Activated naive CD8-positive, alpha-beta T cell (primary cell): ENCODE data around the gene SLC38A8.

Experiments
- H3K27ac Mint-ChIP-seq: one replicate; pipeline ENCODE4 v1.8.0; 2021; ENCODE audit warnings: mixed read lengths
- H3K27me3 Mint-ChIP-seq: one replicate; pipeline ENCODE4 v1.8.0; 2021; ENCODE audit warnings: mixed read lengths
- H3K36me3 Mint-ChIP-seq: one replicate; pipeline ENCODE4 v1.8.0; 2021; ENCODE audit warnings: mixed read lengths
- H3K4me1 Mint-ChIP-seq: one replicate; pipeline ENCODE4 v1.8.0; 2021; ENCODE audit warnings: low read depth, mixed read lengths
- H3K4me3 Mint-ChIP-seq: one replicate; pipeline ENCODE4 v1.8.0; 2021; ENCODE audit warnings: mild to moderate bottlenecking, mixed read lengths
- H3K9me3 Mint-ChIP-seq: one replicate; pipeline ENCODE4 v1.8.0; 2021; ENCODE audit warnings: low read depth, mixed read lengths

Gene SLC38A8

GRCh38 chr16:84014570-84015327 is 27.8 kb downstream of the SLC38A8 start:
- H3K4me1 Mint-ChIP-seq, result peaks cover 3% of the 10 kb centered on the region
- no peaks in the 10 kb centered on the region for H3K36me3 Mint-ChIP-seq
- H3K27ac Mint-ChIP-seq, result no peak overlapping the region
- no peaks in the 10 kb centered on the region for H3K9me3 Mint-ChIP-seq
- H3K27me3 Mint-ChIP-seq, result peaks cover 1% of the 10 kb centered on the region
- peak overlapping the region; percentile 17 for H3K4me3 Mint-ChIP-seq

GRCh38 chr16:84013787-84014569 is 28.6 kb downstream of the SLC38A8 start:
- Mint-ChIP-seq H3K4me1 (peaks cover 3% of the 10 kb centered on the region), H3K27ac (no peak overlapping the region), H3K9me3 (no peaks in the 10 kb centered on the region), H3K27me3 (no peaks in the 10 kb centered on the region), H3K4me3 (peak overlapping the region; percentile 17), H3K36me3 (no peaks in the 10 kb centered on the region)

GRCh38 chr16:84009282-84009681 is 33.3 kb downstream of the SLC38A8 start:
- H3K9me3 Mint-ChIP-seq, result no peaks in the 10 kb centered on the region
- H3K4me1 Mint-ChIP-seq, result no peaks in the 10 kb centered on the region
- H3K27me3 Mint-ChIP-seq, result no peaks in the 10 kb centered on the region
- no peaks in the 10 kb centered on the region for H3K36me3 Mint-ChIP-seq
- no peak overlapping the region for H3K4me3 Mint-ChIP-seq
- H3K27ac Mint-ChIP-seq, result no peak overlapping the region

- H3K27ac Mint-ChIP-seq, result no peak overlapping the region
- H3K9me3 Mint-ChIP-seq, result no peaks in the 10 kb centered on the region
- H3K4me1 Mint-ChIP-seq, result no peaks in the 10 kb centered on the region
- no peaks in the 10 kb centered on the region for H3K36me3 Mint-ChIP-seq
- H3K4me3 Mint-ChIP-seq, result no peak overlapping the region
- H3K27me3 Mint-ChIP-seq, result no peaks in the 10 kb centered on the region
These were observed 34.6 kb downstream of the SLC38A8 start for GRCh38 chr16:84007965-84008364.

DNA sequence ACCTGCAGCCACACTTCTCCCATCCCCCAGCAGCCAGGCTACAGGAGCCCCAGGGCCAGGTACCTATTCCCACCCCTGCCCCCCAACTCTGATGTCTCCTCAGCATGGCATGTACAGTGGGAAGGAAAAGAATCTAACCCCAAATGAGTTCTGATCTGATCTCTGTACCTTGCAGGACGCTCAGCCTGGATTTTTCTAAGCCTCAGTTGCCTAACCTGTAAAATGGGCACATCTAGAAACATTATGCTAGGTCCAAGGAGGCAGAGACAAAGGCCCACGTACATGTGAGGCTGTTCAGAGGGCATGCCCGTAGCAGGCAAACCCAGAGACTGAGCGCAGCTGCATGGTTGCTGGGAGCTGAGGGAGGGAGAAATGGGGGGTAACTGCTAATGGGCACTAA is 35.1 kb downstream of the SLC38A8 start:
- H3K9me3 Mint-ChIP-seq, result no peaks in the 10 kb centered on the region

GRCh38 chr16:84005391-84005790 is 37.2 kb downstream of the SLC38A8 start:
- no peaks in the 10 kb centered on the region for H3K9me3 Mint-ChIP-seq
- H3K27ac Mint-ChIP-seq, result no peak overlapping the region
- no peaks in the 10 kb centered on the region for H3K36me3 Mint-ChIP-seq
- H3K4me3 Mint-ChIP-seq, result no peak overlapping the region
- no peaks in the 10 kb centered on the region for H3K27me3 Mint-ChIP-seq
- no peaks in the 10 kb centered on the region for H3K4me1 Mint-ChIP-seq

More for the DNA sequence above, 35.1 kb downstream of the SLC38A8 start:
- H3K27me3 Mint-ChIP-seq, result no peaks in the 10 kb centered on the region
- no peak overlapping the region for H3K4me3 Mint-ChIP-seq
- H3K4me1 Mint-ChIP-seq, result no peaks in the 10 kb centered on the region
- H3K27ac Mint-ChIP-seq, result no peak overlapping the region
- no peaks in the 10 kb centered on the region for H3K36me3 Mint-ChIP-seq

- no peak overlapping the region for H3K4me3 Mint-ChIP-seq
- H3K27me3 Mint-ChIP-seq, result no peaks in the 10 kb centered on the region
- no peaks in the 10 kb centered on the region for H3K4me1 Mint-ChIP-seq
- H3K36me3 Mint-ChIP-seq, result no peaks in the 10 kb centered on the region
- no peak overlapping the region for H3K27ac Mint-ChIP-seq
- H3K9me3 Mint-ChIP-seq, result no peaks in the 10 kb centered on the region
These were observed 38.2 kb downstream of the SLC38A8 start for GRCh38 chr16:84004442-84004841.

DNA sequence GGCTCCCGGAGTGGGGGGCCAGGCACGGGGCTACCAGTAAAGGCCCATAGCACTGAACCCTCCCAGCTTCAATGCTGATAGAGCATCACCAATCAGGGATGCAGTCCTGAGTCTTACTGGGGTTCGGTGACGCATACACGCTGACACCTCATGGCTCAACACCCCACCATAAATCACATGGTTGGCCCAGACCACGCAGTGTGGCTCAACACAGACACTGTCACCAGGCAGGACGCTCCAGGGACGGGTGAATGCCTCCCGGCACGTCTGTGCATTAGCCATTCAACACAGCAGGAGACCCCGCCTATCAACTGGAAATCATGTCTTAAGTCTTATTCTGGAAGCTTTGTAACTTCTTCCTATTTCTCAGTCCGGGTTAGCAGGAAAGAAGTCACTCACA is 39.6 kb downstream of the SLC38A8 start:
- H3K27ac Mint-ChIP-seq, result no peak overlapping the region
- H3K9me3 Mint-ChIP-seq, result no peaks in the 10 kb centered on the region
- H3K4me3 Mint-ChIP-seq, result no peak overlapping the region

GRCh38 chr16:84001726-84002125 is 40.9 kb downstream of the SLC38A8 start:
- Mint-ChIP-seq H3K36me3 (no peaks in the 10 kb centered on the region), H3K27ac (no peak overlapping the region), H3K4me3 (no peak overlapping the region), H3K27me3 (peaks cover 2% of the 10 kb centered on the region), H3K4me1 (no peaks in the 10 kb centered on the region), H3K9me3 (no peaks in the 10 kb centered on the region)

More for the DNA sequence above, 39.6 kb downstream of the SLC38A8 start:
- Mint-ChIP-seq H3K4me1 (no peaks in the 10 kb centered on the region), H3K36me3 (no peaks in the 10 kb centered on the region), H3K27me3 (peaks cover 2% of the 10 kb centered on the region)

GRCh38 chr16:84000989-84001642 is 41.5 kb downstream of the SLC38A8 start:
- Mint-ChIP-seq H3K27me3 (peaks cover 6% of the 10 kb centered on the region), H3K4me3 (no peak overlapping the region), H3K4me1 (no peaks in the 10 kb centered on the region), H3K9me3 (no peaks in the 10 kb centered on the region), H3K36me3 (no peaks in the 10 kb centered on the region), H3K27ac (no peak overlapping the region)

DNA sequence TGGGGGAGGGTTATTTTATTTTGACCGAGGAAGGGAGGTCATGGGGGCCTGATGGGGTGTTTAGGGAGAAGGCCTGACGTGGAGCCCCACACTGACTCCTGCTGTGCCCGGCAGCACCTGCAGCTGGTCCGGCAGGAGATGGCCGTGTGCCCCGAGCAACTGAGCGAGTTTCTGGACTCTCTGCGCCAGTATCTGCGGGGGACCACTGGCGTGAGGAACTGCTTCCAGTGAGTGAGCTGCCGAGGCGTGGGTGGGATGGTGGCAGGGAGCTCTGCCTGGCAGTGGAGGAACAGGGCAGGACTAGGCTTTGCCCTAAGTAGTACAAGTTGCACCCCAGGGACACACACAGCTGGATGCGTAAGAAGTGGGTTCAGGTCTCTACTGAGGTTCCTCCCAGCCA is 44.5 kb downstream of the SLC38A8 start:
- Mint-ChIP-seq H3K4me3 (no peak overlapping the region), H3K9me3 (no peaks in the 10 kb centered on the region), H3K27ac (no peak overlapping the region), H3K36me3 (no peaks in the 10 kb centered on the region), H3K27me3 (peaks cover 10% of the 10 kb centered on the region), H3K4me1 (peaks cover 2% of the 10 kb centered on the region)

GRCh38 chr16:83996481-83997252 is 45.9 kb downstream of the SLC38A8 start:
- no peak overlapping the region for H3K4me3 Mint-ChIP-seq
- H3K27me3 Mint-ChIP-seq, result peaks cover 13% of the 10 kb centered on the region
- no peak overlapping the region for H3K27ac Mint-ChIP-seq
- no peaks in the 10 kb centered on the region for H3K9me3 Mint-ChIP-seq
- no peaks in the 10 kb centered on the region for H3K36me3 Mint-ChIP-seq
- peaks cover 2% of the 10 kb centered on the region for H3K4me1 Mint-ChIP-seq

- Mint-ChIP-seq H3K4me1 (peaks cover 2% of the 10 kb centered on the region), H3K27ac (no peak overlapping the region), H3K36me3 (no peaks in the 10 kb centered on the region), H3K9me3 (no peaks in the 10 kb centered on the region), H3K27me3 (peaks cover 13% of the 10 kb centered on the region), H3K4me3 (no peak overlapping the region)
These were observed 46.8 kb downstream of the SLC38A8 start for GRCh38 chr16:83995754-83996153.

DNA sequence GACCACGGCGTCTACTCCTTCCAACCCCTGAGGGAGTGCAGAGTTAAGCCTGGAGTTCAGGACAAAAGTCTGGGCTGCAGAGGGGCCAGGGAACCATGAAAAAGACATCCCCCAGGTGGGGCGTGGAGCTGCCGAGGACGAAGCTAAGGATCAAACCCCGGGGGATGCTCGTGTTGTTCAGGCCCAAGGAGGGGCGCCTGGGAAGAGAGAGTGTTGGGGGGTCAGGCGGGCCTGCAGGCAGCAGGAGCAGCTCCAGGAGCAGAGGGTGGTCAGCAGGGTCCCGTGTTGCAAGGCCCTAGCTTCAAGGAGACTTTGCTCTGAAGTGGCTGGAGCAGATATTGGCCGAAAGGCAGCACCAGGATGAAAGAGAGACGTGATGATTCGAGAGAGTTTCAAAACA is 47.9 kb downstream of the SLC38A8 start:
- Mint-ChIP-seq H3K27ac (no peak overlapping the region), H3K9me3 (no peaks in the 10 kb centered on the region), H3K27me3 (peaks cover 17% of the 10 kb centered on the region), H3K4me1 (peaks cover 2% of the 10 kb centered on the region), H3K36me3 (no peaks in the 10 kb centered on the region), H3K4me3 (no peak overlapping the region)
